Gastrocnemius medialis (tissue), 4 donors: ENCODE data around the gene MUSTN1. TPM values are rescaled to one million over a fixed set of nuclear protein-coding genes. Genes with fewer than 3 reads are reported as not detected.

Experiments used
- ATAC-seq, 2 donors: fragments of 150-250 bp; one replicate each; pipeline ENCODE4 v1.9.1; 2016
- DNase-seq, 2 donors: peaks; one replicate each; pipeline ENCODE4 v3.0.0-alpha.2; 2019
- H3K27ac ChIP-seq, 4 donors: fragments of 200-600 bp; sonication (generic); 1 replicate in 1 of 4; 2 replicates in 3 of 4; pipeline ENCODE4 v1.5.1; 2016 to 2018; ENCODE audit warnings: mild to moderate bottlenecking in 2 of 4, moderate library complexity in 1 of 4
- H3K27me3 ChIP-seq, 3 donors: fragments of 200-600 bp; sonication (generic) in 2 of 3; 1 replicate in 1 of 3; 2 replicates in 2 of 3; pipeline versions ENCODE4 v1.5.1 to v1.6.0; 2016 to 2019; ENCODE audit warnings: mild to moderate bottlenecking in 1 of 3, moderate library complexity in 1 of 3
- H3K36me3 ChIP-seq, 2 donors: fragments of 200-600 bp; sonication (generic) in 1 of 2; one replicate each; pipeline ENCODE4 v1.5.1; 2017 to 2018
- H3K4me1 ChIP-seq, 2 donors: fragments of 200-600 bp; sonication (generic) in 1 of 2; one replicate each; pipeline ENCODE4 v1.5.1; 2016 to 2017; ENCODE audit warnings: mild to moderate bottlenecking in 2 of 2
- H3K4me3 ChIP-seq, 4 donors: fragments of 200-600 bp; sonication (generic) in 3 of 4; 1 replicate in 1 of 4; 2 replicates in 3 of 4; pipeline ENCODE4 v1.5.1; 2016 to 2019; ENCODE audit warnings: mild to moderate bottlenecking in 2 of 4
- H3K9me3 ChIP-seq, 3 donors: fragments of 200-600 bp; sonication (generic) in 2 of 3; 1 replicate in 1 of 3; 2 replicates in 2 of 3; pipeline ENCODE4 v1.5.1; 2016 to 2019
- POLR2A ChIP-seq, 2 donors: fragments of 450-650 bp; IDR thresholded peaks; one replicate each; pipeline ENCODE4 v1.6.1; 2017; ENCODE audit warnings: antibody characterized with exemption in 2 of 2, mild to moderate bottlenecking in 2 of 2, moderate library complexity in 2 of 2
- in situ Hi-C, 4 donors: fragments of 200-750 bp; cut with MboI; loops; one replicate each; pipeline versions ENCODE4 v1.15.0 to v1.8.0; 2017; ENCODE audit warnings: low sequenced_read_pairs in 4 of 4
- intact Hi-C: fragments of 100-400 bp; cut with DNase I; formaldehyde crosslinking; loops from one replicate; pipeline ENCODE4 v1.15.1; 2023; ENCODE audit warnings: low total_unique reads
- total RNA-seq, 4 donors: library from RNA; depleted of rRNA; stranded (reverse); fragments of >200 nt; gene quantifications; one replicate each; pipeline versions ENCODE4 v1.1.0 to v1.2.3, GENCODE V29; 2016
- TF ChIP-seq, protein P1 (sequence below), 5 experiments: fragments of 450-650 bp in 3 of 5; fragments of 200-600 bp in 2 of 5; sonication (generic) in 2 of 5; IDR thresholded peaks in 4 of 5; conservative IDR thresholded peaks in 1 of 5; 1 replicate in 4 of 5; 2 replicates in 1 of 5; pipeline ENCODE4 v1.5.1; 2016 to 2019; ENCODE audit warnings: antibody characterized with exemption in 5 of 5, mild to moderate bottlenecking in 3 of 5, moderate library complexity in 3 of 5

MUSTN1 gene
- total RNA-seq, 4 donors from 2014 or later, result 218 to 2,149 (median 412) TPM

DNA sequence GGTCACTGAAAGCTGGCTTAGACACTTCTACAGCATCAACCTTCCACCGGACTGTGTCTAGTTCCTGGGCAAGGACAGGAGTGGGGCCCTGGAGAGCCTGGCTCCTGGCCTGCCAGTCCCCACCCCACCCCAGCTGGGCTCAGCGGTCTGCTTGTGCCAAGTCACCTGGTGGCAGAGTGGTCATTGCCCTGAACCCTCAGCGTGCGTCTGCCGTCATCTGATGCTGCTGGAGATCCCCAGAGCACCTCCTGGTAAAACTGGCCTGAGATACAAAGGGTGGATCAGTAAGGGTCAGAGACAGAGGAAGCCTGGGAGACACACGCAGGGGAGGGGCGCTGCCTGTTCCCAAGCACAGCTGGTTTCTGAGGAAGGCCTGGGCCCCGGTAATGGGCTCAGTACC is 21.0 kb downstream of the MUSTN1 start:
- H3K4me1 ChIP-seq, result peaks cover 0 to 3% of the 10 kb centered on the region in 2 donors

DNA sequence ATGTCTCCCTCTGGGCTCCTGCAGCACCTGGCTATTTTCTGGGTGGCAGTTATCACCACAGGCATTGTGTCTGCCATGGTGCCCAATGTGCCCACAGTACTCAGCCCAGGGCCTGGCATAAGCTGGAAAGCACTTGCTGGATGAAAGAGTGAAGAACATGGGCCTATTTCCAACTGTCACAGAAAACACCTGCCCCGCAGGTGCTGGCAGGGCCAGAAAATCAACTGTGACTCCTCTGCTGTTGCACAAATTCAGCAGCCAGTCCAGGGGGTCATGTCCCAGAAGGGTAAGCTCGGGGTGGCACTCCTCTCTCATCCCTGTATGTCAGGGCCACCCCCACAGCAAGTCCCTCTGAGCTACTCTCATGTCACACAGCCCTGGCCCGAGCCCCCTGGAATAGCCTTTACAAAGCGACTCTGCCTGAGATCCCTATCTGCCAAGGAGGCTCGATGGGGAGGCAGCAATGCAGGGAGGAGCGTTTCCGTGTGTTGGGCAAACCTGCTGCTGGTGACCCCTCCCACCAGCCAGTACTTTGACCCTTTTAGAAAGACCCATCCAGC is 23.3 kb downstream of the MUSTN1 start:
- Histone ChIP-seq H3K4me1 (peaks cover 0 to 3% of the 10 kb centered on the region in 2 donors), H3K4me3 (no peak overlapping the region), H3K27ac (peak overlapping the region; percentile 7 to 20 (median 12)), H3K36me3 (peaks cover 0 to 28% of the 10 kb centered on the region in 2 donors), H3K9me3 (no peaks in the 10 kb centered on the region), H3K27me3 (no peaks in the 10 kb centered on the region)
- DNase-seq, result no peak
- TF ChIP-seq POLR2A (IDR thresholded peaks at IDR 0.05), result no peak
- TF ChIP-seq, protein P1, sequence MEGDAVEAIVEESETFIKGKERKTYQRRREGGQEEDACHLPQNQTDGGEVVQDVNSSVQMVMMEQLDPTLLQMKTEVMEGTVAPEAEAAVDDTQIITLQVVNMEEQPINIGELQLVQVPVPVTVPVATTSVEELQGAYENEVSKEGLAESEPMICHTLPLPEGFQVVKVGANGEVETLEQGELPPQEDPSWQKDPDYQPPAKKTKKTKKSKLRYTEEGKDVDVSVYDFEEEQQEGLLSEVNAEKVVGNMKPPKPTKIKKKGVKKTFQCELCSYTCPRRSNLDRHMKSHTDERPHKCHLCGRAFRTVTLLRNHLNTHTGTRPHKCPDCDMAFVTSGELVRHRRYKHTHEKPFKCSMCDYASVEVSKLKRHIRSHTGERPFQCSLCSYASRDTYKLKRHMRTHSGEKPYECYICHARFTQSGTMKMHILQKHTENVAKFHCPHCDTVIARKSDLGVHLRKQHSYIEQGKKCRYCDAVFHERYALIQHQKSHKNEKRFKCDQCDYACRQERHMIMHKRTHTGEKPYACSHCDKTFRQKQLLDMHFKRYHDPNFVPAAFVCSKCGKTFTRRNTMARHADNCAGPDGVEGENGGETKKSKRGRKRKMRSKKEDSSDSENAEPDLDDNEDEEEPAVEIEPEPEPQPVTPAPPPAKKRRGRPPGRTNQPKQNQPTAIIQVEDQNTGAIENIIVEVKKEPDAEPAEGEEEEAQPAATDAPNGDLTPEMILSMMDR (IDR thresholded peaks at IDR 0.05 in 4 of 5, conservative IDR thresholded peaks at IDR 0.05 in 1 of 5), result no peak
- in situ Hi-C loops (no loop called here), intact Hi-C loops (no loop called here)
- ATAC-seq, result peak; percentile 32 to 34

More for the DNA sequence above, 21.0 kb downstream of the MUSTN1 start:
- H3K27ac ChIP-seq, result peak overlapping the region in 1 of 4 donors; percentile 43
- TF ChIP-seq, protein P1 (IDR thresholded peaks at IDR 0.05 in 4 of 5, conservative IDR thresholded peaks at IDR 0.05 in 1 of 5), result no peak
- TF ChIP-seq POLR2A (IDR thresholded peaks at IDR 0.05), result no peak
- peaks cover 0 to 51% of the 10 kb centered on the region in 2 donors for H3K36me3 ChIP-seq
- H3K27me3 ChIP-seq, result no peaks in the 10 kb centered on the region
- H3K4me3 ChIP-seq, result no peak overlapping the region
- DNase-seq (no peak), ATAC-seq (no peak)
- in situ Hi-C loops (no loop called here), intact Hi-C loops (no loop called here)
- no peaks in the 10 kb centered on the region for H3K9me3 ChIP-seq

DNA sequence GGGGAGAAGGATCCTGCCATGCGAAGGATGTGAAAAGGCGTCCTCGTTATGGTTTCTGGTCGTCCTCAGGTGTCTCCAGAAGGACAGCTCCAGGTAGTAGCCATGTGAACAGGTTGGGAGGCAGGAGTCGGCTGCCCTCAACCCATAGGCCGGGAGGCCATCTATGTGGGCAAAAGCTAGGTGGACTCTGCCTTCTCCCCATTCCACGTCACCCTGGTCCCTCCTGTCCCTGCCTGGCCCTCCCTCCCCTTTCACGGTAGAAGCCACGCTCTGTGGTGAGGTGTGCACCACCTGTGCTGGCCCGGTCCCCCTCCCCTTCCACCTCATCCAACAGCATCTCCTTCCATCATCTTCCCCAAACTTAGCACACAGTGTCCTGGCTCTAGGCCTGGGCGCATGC is 23.9 kb downstream of the MUSTN1 start:
- peak overlapping the region in 2 of 4 donors; percentile 9 to 16 for H3K27ac ChIP-seq
- peaks cover 0 to 3% of the 10 kb centered on the region in 2 donors for H3K4me1 ChIP-seq
- intact Hi-C loops (no loop called here), in situ Hi-C loops (no loop called here)
- no peak overlapping the region for H3K4me3 ChIP-seq
- H3K36me3 ChIP-seq, result peaks cover 0 to 22% of the 10 kb centered on the region in 2 donors
- H3K9me3 ChIP-seq, result no peaks in the 10 kb centered on the region
- H3K27me3 ChIP-seq, result no peaks in the 10 kb centered on the region
- DNase-seq (no peak), ATAC-seq (peak; percentile 14 to 41)
- TF ChIP-seq, protein P1 (IDR thresholded peaks at IDR 0.05 in 4 of 5, conservative IDR thresholded peaks at IDR 0.05 in 1 of 5), result no peak
- TF ChIP-seq POLR2A (IDR thresholded peaks at IDR 0.05), result no peak

DNA sequence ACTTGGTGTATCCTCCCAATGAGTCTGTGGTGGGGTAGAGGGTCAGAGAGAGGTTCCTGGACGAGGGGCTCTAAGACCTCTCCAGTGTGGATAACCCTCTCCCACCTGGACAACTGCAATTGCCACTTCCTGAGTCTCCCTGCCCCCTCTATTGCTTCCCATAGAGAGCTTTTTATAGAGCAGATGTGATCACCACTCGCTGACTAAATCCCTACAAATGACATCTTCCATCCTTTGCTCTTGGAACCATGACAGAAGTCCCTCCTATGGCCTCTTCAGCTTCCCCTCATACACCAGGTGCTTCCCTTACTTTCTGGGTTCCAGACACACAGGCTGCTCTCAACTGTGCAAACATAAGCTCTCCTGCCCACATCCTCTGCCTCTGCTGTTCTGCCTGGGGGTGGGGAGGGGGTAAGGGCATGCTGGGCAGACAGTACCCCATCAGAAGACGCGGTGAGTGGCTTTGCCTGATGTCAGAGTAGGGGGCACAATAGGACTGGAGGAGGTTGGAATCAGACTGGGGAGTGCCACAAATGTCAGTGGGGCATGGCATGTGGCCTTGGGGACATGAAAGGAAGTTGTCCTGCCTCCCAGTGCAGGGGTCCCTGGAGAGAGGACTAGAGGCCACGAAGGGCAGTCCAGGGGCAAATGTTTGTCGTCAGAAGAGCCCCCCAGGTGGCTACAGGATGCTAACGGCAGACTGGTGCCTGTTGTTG is 25.0 kb downstream of the MUSTN1 start:
- Histone ChIP-seq H3K27me3 (no peaks in the 10 kb centered on the region), H3K27ac (no peak overlapping the region), H3K9me3 (no peaks in the 10 kb centered on the region), H3K4me1 (peaks cover 0 to 3% of the 10 kb centered on the region in 2 donors), H3K36me3 (peaks cover 0 to 18% of the 10 kb centered on the region in 2 donors), H3K4me3 (no peak overlapping the region)
- in situ Hi-C loops, result no loop called here
- ATAC-seq, result no peak
- intact Hi-C loops, result no loop called here
- DNase-seq, result no peak
- TF ChIP-seq POLR2A (IDR thresholded peaks at IDR 0.05), result no peak
- TF ChIP-seq, protein P1 (IDR thresholded peaks at IDR 0.05 in 4 of 5, conservative IDR thresholded peaks at IDR 0.05 in 1 of 5), result no peak
